ENCODE data around the gene MYO1D. TPM values are rescaled to one million over a fixed set of nuclear protein-coding genes. Genes with fewer than 3 reads are reported as not detected.

Gene MYO1D
- total RNA-seq, 1 donor from 2014 or later: 18.0 TPM

- H3K79me2 ChIP-seq (ENCODE audit: insufficient read depth, low read length): no peaks in the 10 kb centered on the region
- no peak overlapping the region for H3K4me2 ChIP-seq (ENCODE audit: low read length)
- H3K27me3 ChIP-seq (ENCODE audit: insufficient read depth, low read length): no peaks in the 10 kb centered on the region
- Mint-ChIP-seq H3K4me3 (ENCODE audit: unreplicated experiment) (no peak overlapping the region), H3K4me1 (ENCODE audit: low read depth, unreplicated experiment) (peaks cover 16% of the 10 kb centered on the region), H3K36me3 (ENCODE audit: low read depth, unreplicated experiment) (no peaks in the 10 kb centered on the region), H3K27me3 (ENCODE audit: low read depth, unreplicated experiment) (peaks cover 2% of the 10 kb centered on the region), H3K27ac (ENCODE audit: unreplicated experiment) (no peak overlapping the region), H3K9me3 (ENCODE audit: unreplicated experiment) (peaks cover 2% of the 10 kb centered on the region)
- H3K9ac ChIP-seq (ENCODE audit: low read length): no peak overlapping the region
- H3K9me3 ChIP-seq (ENCODE audit: insufficient read depth, low read depth, low read length): no peaks in the 10 kb centered on the region
- no peak for DNase-seq (ENCODE audit: low read depth)
- no peaks in the 10 kb centered on the region for H4K20me1 ChIP-seq (ENCODE audit: insufficient read depth, low read length)
- no peak for FAIRE-seq
- no peak overlapping the region for H3K4me3 ChIP-seq (ENCODE audit: insufficient read depth, low read depth, low read length)
- no peaks in the 10 kb centered on the region for H3K36me3 ChIP-seq (ENCODE audit: insufficient read depth, low read length)
- H3K27ac ChIP-seq (ENCODE audit: low read depth, low read length): no peak overlapping the region
- H3K4me1 ChIP-seq (ENCODE audit: insufficient read depth, low read length): peaks cover 6% of the 10 kb centered on the region
- no peak for TF ChIP-seq EZH2 (IDR thresholded peaks at IDR 0.05; ENCODE audit: insufficient read depth, low read length)
- H2AFZ ChIP-seq (ENCODE audit: low read depth, low read length): no peak overlapping the region
Observed at GRCh38 chr17:32552280-32552679, 324.6 kb downstream of the MYO1D start.

GRCh38 chr17:32551186-32551955 lies 325.6 kb downstream of the MYO1D start:
- DNase-seq (ENCODE audit: low read depth) (peak; percentile 80), FAIRE-seq (peak; percentile 77)
- Histone ChIP-seq H3K4me3 (ENCODE audit: insufficient read depth, low read depth, low read length) (peak overlapping the region; percentile 6), H3K9ac (ENCODE audit: low read length) (no peak overlapping the region), H3K9me3 (ENCODE audit: insufficient read depth, low read depth, low read length) (no peaks in the 10 kb centered on the region), H4K20me1 (ENCODE audit: insufficient read depth, low read length) (no peaks in the 10 kb centered on the region), H3K79me2 (ENCODE audit: insufficient read depth, low read length) (no peaks in the 10 kb centered on the region), H3K36me3 (ENCODE audit: insufficient read depth, low read length) (no peaks in the 10 kb centered on the region), H2AFZ (ENCODE audit: low read depth, low read length) (peak overlapping the region; percentile 30), H3K4me1 (ENCODE audit: insufficient read depth, low read length) (peaks cover 6% of the 10 kb centered on the region), H3K4me2 (ENCODE audit: low read length) (peak overlapping the region; percentile 78), H3K27ac (ENCODE audit: low read depth, low read length) (peak overlapping the region; percentile 5), H3K27me3 (ENCODE audit: insufficient read depth, low read length) (no peaks in the 10 kb centered on the region)
- Mint-ChIP-seq H3K4me3 (ENCODE audit: unreplicated experiment) (peak overlapping the region; percentile 12), H3K36me3 (ENCODE audit: low read depth, unreplicated experiment) (no peaks in the 10 kb centered on the region), H3K27me3 (ENCODE audit: low read depth, unreplicated experiment) (peaks cover 2% of the 10 kb centered on the region), H3K9me3 (ENCODE audit: unreplicated experiment) (peaks cover 2% of the 10 kb centered on the region), H3K4me1 (ENCODE audit: low read depth, unreplicated experiment) (peaks cover 16% of the 10 kb centered on the region), H3K27ac (ENCODE audit: unreplicated experiment) (peak overlapping the region; percentile 64)
- no peak for TF ChIP-seq EZH2 (IDR thresholded peaks at IDR 0.05; ENCODE audit: insufficient read depth, low read length)
- no peak for TF ChIP-seq CTCF (IDR thresholded peaks at IDR 0.05; ENCODE audit: insufficient read depth, low read depth, low read length)

GRCh38 chr17:32549559-32549958 lies 327.4 kb downstream of the MYO1D start:
- H3K9me3 ChIP-seq (ENCODE audit: insufficient read depth, low read depth, low read length): no peaks in the 10 kb centered on the region
- H3K4me3 ChIP-seq (ENCODE audit: insufficient read depth, low read depth, low read length): no peak overlapping the region
- no peaks in the 10 kb centered on the region for H3K36me3 ChIP-seq (ENCODE audit: insufficient read depth, low read length)
- peaks cover 2% of the 10 kb centered on the region for H3K9me3 Mint-ChIP-seq (ENCODE audit: unreplicated experiment)
- H3K27me3 ChIP-seq (ENCODE audit: insufficient read depth, low read length): no peaks in the 10 kb centered on the region
- H3K27me3 Mint-ChIP-seq (ENCODE audit: low read depth, unreplicated experiment): no peaks in the 10 kb centered on the region
- no peak overlapping the region for H3K9ac ChIP-seq (ENCODE audit: low read length)
- no peak overlapping the region for H3K27ac Mint-ChIP-seq (ENCODE audit: unreplicated experiment)
- H3K36me3 Mint-ChIP-seq (ENCODE audit: low read depth, unreplicated experiment): no peaks in the 10 kb centered on the region
- no peak overlapping the region for H3K4me3 Mint-ChIP-seq (ENCODE audit: unreplicated experiment)
- H3K4me2 ChIP-seq (ENCODE audit: low read length): no peak overlapping the region
- H4K20me1 ChIP-seq (ENCODE audit: insufficient read depth, low read length): no peaks in the 10 kb centered on the region
- no peak overlapping the region for H3K27ac ChIP-seq (ENCODE audit: low read depth, low read length)
- TF ChIP-seq CTCF (IDR thresholded peaks at IDR 0.05; ENCODE audit: insufficient read depth, low read depth, low read length): no peak
- no peak for TF ChIP-seq EZH2 (IDR thresholded peaks at IDR 0.05; ENCODE audit: insufficient read depth, low read length)
- H3K4me1 ChIP-seq (ENCODE audit: insufficient read depth, low read length): peaks cover 6% of the 10 kb centered on the region
- no peaks in the 10 kb centered on the region for H3K79me2 ChIP-seq (ENCODE audit: insufficient read depth, low read length)
- peaks cover 16% of the 10 kb centered on the region for H3K4me1 Mint-ChIP-seq (ENCODE audit: low read depth, unreplicated experiment)
- no peak for FAIRE-seq
- no peak for DNase-seq (ENCODE audit: low read depth)
- H2AFZ ChIP-seq (ENCODE audit: low read depth, low read length): no peak overlapping the region
